Coronary artery (tissue), 2 donors: Measurements from ENCODE around the gene LGALS4.
"Not testable (repeated sequence)": the region's sequence is repeated elsewhere in the genome, so short reads cannot be mapped to it uniquely, and the experiment has no call there.

Experiments used
- DNase-seq: peaks from one replicate; pipeline ENCODE4 v3.0.0-alpha.2; 2017; ENCODE audit warnings: low spot score
- H3K27ac ChIP-seq, 2 donors: fragments of 200-600 bp; sonication (generic); one replicate each; pipeline ENCODE4 v1.5.1; 2016 to 2019
- H3K4me3 ChIP-seq: fragments of 200-600 bp; sonication (generic); 2 replicates; pipeline ENCODE4 v1.5.1; 2016; ENCODE audit warnings: mild to moderate bottlenecking, moderate library complexity
- CTCF ChIP-seq: fragments of 200-600 bp; sonication (generic); IDR thresholded peaks from one replicate; pipeline ENCODE4 v1.5.1; 2019; ENCODE audit warnings: antibody characterized with exemption

Gene LGALS4

GRCh38 chr19:38830039-38830733 lies 17.4 kb upstream of the LGALS4 start:
- Histone ChIP-seq H3K4me3 (peak overlapping the region; percentile 94), H3K27ac (peak overlapping the region in 1 of 2 donors; percentile 82)
- DNase-seq = no peak
- no peak for TF ChIP-seq CTCF

DNA sequence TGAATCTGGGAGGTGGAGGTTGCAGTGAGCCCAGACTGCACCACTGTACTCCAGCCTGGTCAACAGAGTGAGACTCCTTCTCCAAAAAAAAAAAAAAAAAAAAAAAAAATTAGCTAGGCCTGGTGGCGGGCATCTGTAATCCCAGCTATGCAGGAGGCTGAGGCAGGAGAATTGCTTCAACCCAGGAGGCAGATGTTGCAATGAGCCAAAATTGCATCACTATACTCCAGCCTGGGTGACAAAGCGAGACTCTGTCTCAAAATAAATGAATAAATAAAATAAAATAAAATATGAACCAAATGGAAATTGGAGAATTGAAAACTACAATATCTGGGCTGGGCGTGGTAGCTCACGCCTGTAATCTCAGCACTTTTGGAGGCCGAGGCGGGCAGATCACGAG lies 16.5 kb upstream of the LGALS4 start:
- H3K27ac ChIP-seq, DNase-seq, H3K4me3 ChIP-seq: not testable (repeated sequence)

GRCh38 chr19:38826856-38827551 lies 14.3 kb upstream of the LGALS4 start:
- no peak overlapping the region for H3K27ac ChIP-seq
- DNase-seq = no peak
- no peak for TF ChIP-seq CTCF

GRCh38 chr19:38825936-38826335 lies 13.2 kb upstream of the LGALS4 start:
- DNase-seq, H3K4me3 ChIP-seq, H3K27ac ChIP-seq: not testable (repeated sequence)

More at GRCh38 chr19:38826856-38827551, 14.3 kb upstream of the LGALS4 start:
- peak overlapping the region; percentile 8 for H3K4me3 ChIP-seq

GRCh38 chr19:38821230-38821825 lies 8.6 kb upstream of the LGALS4 start:
- not testable (repeated sequence) for H3K27ac ChIP-seq, DNase-seq, H3K4me3 ChIP-seq

GRCh38 chr19:38819231-38819920 lies 6.6 kb upstream of the LGALS4 start:
- DNase-seq = no peak
- no peak overlapping the region for H3K27ac ChIP-seq
- no peak overlapping the region for H3K4me3 ChIP-seq
- no peak for TF ChIP-seq CTCF

DNA sequence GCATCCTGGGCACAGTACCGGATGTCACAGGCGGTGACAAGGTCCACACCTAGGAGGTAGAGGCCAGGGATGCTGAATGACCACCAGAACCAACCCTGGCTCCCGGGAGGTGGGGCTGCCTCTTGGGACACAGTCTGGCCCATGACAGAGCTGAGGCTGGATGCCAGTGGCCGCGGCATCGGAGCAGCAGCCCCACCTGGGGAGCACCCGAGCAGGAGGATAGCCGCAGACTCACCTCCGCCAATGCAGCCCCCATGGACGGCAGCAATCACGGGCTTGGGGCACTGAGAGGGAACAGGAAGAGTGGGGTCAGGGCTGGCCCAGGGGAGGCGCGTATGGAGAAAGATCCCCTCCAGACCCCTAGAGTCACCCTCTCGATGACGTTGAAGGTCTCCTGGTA lies 4.3 kb upstream of the LGALS4 start:
- Histone ChIP-seq H3K27ac (no peak overlapping the region), H3K4me3 (no peak overlapping the region)
- TF ChIP-seq CTCF = no peak
- DNase-seq = no peak

DNA sequence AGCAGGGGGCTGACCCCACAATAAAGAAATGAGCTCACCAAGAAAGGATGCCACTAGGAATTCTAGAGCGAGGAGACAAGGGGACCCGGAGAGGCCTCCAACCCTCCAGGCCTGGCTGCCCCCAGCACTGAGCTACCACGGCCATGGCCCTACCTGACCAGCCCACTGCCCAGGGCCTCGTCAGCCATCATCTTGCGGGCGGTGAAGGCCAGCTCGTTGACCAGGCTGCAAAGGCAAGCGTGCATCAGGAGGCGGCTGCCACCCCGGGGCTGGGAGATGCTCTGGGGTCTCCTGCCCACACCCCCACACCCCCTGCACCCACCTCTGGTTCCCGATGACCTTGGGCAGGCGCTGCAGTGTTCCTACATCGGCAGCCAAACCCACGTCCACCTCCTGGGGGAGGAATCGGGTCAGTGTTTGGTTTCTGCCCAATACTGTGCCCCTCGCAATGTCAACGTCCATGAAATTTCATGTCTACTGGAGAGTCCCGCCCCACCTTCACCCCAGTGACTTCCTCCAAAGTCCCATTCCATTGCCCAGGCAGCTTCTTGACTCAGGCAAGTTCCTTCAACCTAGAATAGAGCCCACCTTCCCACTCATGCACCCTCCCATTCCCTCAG lies 3.5 kb upstream of the LGALS4 start:
- DNase-seq = no peak
- no peak for TF ChIP-seq CTCF
- Histone ChIP-seq H3K27ac (no peak overlapping the region), H3K4me3 (no peak overlapping the region)
